HepG2 (cell line): Measurements from ENCODE around the gene CAMTA2. TPM values are rescaled to one million over a fixed set of nuclear protein-coding genes. Genes with fewer than 3 reads are reported as not detected.
A peak's percentile ranks its signal among the peaks of the same experiment; 100 is the strongest.

Source experiments
- CHCHD3 ChIP-seq: sonication (generic); formaldehyde crosslinking; IDR thresholded peaks from 2 replicates; pipeline ENCODE4 v1.8.0; 2022; ENCODE audit warnings: mild to moderate bottlenecking, missing genetic modification reagents, moderate library complexity
- GATA4 ChIP-seq: sonication (generic); IDR thresholded peaks from 2 replicates; pipeline ENCODE4 v1.6.1; 2016; ENCODE audit warnings: antibody characterized with exemption, low read depth, borderline replicate concordance
- HNRNPL ChIP-seq: fragments of 200-400 bp; formaldehyde crosslinking; IDR thresholded peaks from 2 replicates; pipeline ENCODE4 v1.6.1; 2017; ENCODE audit warnings: mild to moderate bottlenecking, low read depth, low read length
- MIER3 ChIP-seq: IDR thresholded peaks from 2 replicates; pipeline ENCODE4 v1.6.1; 2016; ENCODE audit warnings: missing compliant biosample characterization, borderline replicate concordance
- NAIF1 ChIP-seq: sonication (generic); formaldehyde crosslinking; IDR thresholded peaks from 2 replicates; pipeline ENCODE4 v1.5.0; 2020; ENCODE audit warnings: mild to moderate bottlenecking, missing genetic modification reagents, borderline replicate concordance
- POLR2A ChIP-seq, 2 experiments: IDR thresholded peaks; 2 replicates each; pipeline ENCODE4 v1.6.1; 2011; ENCODE audit warnings: low read depth in 2 of 2, low read length in 2 of 2, mild to moderate bottlenecking in 1 of 2, moderate library complexity in 1 of 2; ENCODE audit not compliant: insufficient read depth in 1 of 2
- RBM22 ChIP-seq: fragments of 200-400 bp; formaldehyde crosslinking; optimal IDR thresholded peaks from 2 replicates; pipeline ENCODE3; 2017; ENCODE audit warnings: mild to moderate bottlenecking, low read length, moderate library complexity
- SALL2 ChIP-seq: sonication (generic); formaldehyde crosslinking; IDR thresholded peaks from 2 replicates; pipeline ENCODE4 v1.8.1; 2023; ENCODE audit warnings: mild to moderate bottlenecking, missing genetic modification reagents, inconsistent platforms
- SSRP1 ChIP-seq: IDR thresholded peaks from 2 replicates; pipeline ENCODE4 v1.6.1; 2016; ENCODE audit warnings: control low read depth
- TEAD3 ChIP-seq: optimal IDR thresholded peaks from 2 replicates; pipeline ENCODE3; 2016; ENCODE audit warnings: borderline replicate concordance
- ZNF782 ChIP-seq: sonication (generic); formaldehyde crosslinking; IDR thresholded peaks from 2 replicates; pipeline ENCODE4 v1.4.0; 2020; ENCODE audit warnings: missing genetic modification reagents, mild to moderate bottlenecking, borderline replicate concordance
- polyA plus RNA-seq, 8 experiments: library from polyadenylated mRNA; depleted of rRNA in 3 of 8; stranded (reverse) in 7 of 8; unstranded in 1 of 8; fragments of >200 nt; fragmentation: Illumina TruSeq in 4 of 8; extraction: Trizol in 4 of 8; gene quantifications; 2 replicates each; pipeline versions ENCODE4 v1.2.1 to v1.2.3, GENCODE V29; 2011 to 2016; ENCODE audit warnings: low read depth in 4 of 8, missing spikeins in 1 of 8, mixed read lengths in 1 of 8; ENCODE audit not compliant: insufficient read depth in 1 of 8
- total RNA-seq, 5 experiments: library from RNA; depleted of rRNA; stranded (reverse); fragments of >200 nt; fragmentation: Illumina TruSeq; extraction: Trizol; gene quantifications; 2 replicates each; pipeline ENCODE4 v1.2.3, GENCODE V29; 2016; ENCODE audit warnings: low read depth in 1 of 5
- TF ChIP-seq, protein P1 (sequence below): fragments of 450-650 bp; IDR thresholded peaks from 2 replicates; pipeline ENCODE4 v1.6.1; 2017
- TF ChIP-seq, protein P2 (sequence below): sonication (generic); formaldehyde crosslinking; IDR thresholded peaks from 2 replicates; pipeline ENCODE4 v1.8.0; 2022; ENCODE audit warnings: missing genetic modification reagents, low read depth, mild to moderate bottlenecking, borderline replicate concordance
- TF ChIP-seq, protein P3 (sequence below): sonication (generic); formaldehyde crosslinking; IDR thresholded peaks from 2 replicates; pipeline ENCODE4 v1.4.0; 2020; ENCODE audit warnings: missing genetic modification reagents, borderline replicate concordance
- TF ChIP-seq, protein P4 (sequence below): IDR thresholded peaks from 2 replicates; pipeline ENCODE4 v1.6.1; 2018; ENCODE audit warnings: missing genetic modification reagents, mild to moderate bottlenecking, missing compliant biosample characterization
- TF ChIP-seq, protein P5 (sequence below): sonication (generic); formaldehyde crosslinking; IDR thresholded peaks from 2 replicates; pipeline ENCODE4 v1.4.0; 2020; ENCODE audit warnings: missing genetic modification reagents
- TF ChIP-seq, protein P6 (sequence below): sonication (generic); formaldehyde crosslinking; IDR thresholded peaks from 2 replicates; pipeline ENCODE4 v1.8.1; 2023; ENCODE audit warnings: missing genetic modification reagents, mild to moderate bottlenecking, borderline replicate concordance
- TF ChIP-seq, protein P7 (sequence below): sonication (generic); formaldehyde crosslinking; IDR thresholded peaks from 2 replicates; pipeline ENCODE4 v1.4.0; 2020; ENCODE audit warnings: missing genetic modification reagents

Gene CAMTA2
- total and polyA plus RNA-seq, 2 of the 13 experiments (the other 11 are each of a cell fraction or from before 2014, with no cell fraction given): 4.1 to 7.1 TPM

DNA sequence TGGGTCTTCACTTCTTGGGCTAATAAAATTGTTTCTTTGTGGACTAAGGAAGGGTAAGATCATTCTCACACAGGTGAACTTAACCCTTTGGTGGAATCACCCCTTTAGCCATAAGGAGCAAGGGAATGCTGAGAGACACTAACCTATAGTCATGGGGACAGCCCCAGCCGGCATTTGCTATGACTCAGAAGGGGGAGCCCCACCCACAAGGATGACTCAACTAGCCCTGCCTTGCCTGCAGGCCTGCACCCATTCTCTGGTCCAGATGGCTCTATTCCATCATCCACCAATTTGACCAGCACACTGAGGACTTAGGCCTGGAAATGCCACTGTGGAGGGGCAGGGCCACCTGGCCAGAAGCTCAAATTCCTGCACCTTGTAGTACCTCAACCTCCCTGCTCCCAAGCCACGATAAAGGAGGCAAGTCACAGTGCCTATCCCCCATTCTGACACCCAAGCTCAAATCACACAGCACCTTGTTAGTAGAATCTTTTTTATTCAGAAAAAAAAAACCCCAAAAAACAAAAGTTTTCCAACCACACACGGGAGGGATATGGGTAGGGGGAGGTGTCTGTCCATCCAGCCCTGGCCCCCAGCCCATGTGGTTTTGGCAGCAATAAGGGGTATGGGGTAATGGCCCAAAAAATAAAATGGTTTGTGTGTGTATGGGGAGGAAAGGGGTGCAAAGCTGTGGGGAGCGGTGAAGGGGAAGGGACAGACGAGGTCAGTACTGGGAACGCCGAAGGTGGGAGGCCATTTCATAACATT, 42.1 kb downstream of the CAMTA2 start (continued):
- TF ChIP-seq, protein P1, sequence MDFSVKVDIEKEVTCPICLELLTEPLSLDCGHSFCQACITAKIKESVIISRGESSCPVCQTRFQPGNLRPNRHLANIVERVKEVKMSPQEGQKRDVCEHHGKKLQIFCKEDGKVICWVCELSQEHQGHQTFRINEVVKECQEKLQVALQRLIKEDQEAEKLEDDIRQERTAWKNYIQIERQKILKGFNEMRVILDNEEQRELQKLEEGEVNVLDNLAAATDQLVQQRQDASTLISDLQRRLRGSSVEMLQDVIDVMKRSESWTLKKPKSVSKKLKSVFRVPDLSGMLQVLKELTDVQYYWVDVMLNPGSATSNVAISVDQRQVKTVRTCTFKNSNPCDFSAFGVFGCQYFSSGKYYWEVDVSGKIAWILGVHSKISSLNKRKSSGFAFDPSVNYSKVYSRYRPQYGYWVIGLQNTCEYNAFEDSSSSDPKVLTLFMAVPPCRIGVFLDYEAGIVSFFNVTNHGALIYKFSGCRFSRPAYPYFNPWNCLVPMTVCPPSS: no peak
- TF ChIP-seq, protein P2, sequence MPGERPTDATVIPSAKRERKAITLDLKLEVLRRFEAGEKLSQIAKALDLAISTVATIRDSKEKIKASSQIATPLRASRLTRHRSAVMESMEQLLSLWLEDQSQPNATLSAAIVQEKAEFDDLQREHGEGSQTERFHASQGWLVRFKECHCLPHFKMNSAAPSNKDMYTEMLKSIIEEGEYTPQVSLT (CRISPR knock-in tag): no peak
- TF ChIP-seq RBM22 (peak; percentile 97), ZNF782 (no peak), TEAD3 (peak; percentile 49), MIER3 (CRISPR knock-in tag) (no peak), NAIF1 (CRISPR knock-in tag) (no peak), SSRP1 (CRISPR knock-in tag) (peak; percentile 86; the same call in 1 of the 2 replicates), CHCHD3 (CRISPR knock-in tag) (0 out of 2 replicates have a peak, but pooled peaks have one; percentile 4), GATA4 (peak; percentile 41; the same call in 1 of the 2 replicates), SALL2 (0 out of 2 replicates have a peak, but pooled peaks have one; percentile 40), HNRNPL (0 out of 2 replicates have a peak, but pooled peaks have one; percentile 17), POLR2A (IDR thresholded peaks at IDR 0.05; ENCODE audit: insufficient read depth in 1 of 2, low read depth in 2 of 2, low read length in 2 of 2) (peak in 1 of 2 experiments; percentile 73; a peak in 2 of 4 replicates)
- TF ChIP-seq, protein P3, sequence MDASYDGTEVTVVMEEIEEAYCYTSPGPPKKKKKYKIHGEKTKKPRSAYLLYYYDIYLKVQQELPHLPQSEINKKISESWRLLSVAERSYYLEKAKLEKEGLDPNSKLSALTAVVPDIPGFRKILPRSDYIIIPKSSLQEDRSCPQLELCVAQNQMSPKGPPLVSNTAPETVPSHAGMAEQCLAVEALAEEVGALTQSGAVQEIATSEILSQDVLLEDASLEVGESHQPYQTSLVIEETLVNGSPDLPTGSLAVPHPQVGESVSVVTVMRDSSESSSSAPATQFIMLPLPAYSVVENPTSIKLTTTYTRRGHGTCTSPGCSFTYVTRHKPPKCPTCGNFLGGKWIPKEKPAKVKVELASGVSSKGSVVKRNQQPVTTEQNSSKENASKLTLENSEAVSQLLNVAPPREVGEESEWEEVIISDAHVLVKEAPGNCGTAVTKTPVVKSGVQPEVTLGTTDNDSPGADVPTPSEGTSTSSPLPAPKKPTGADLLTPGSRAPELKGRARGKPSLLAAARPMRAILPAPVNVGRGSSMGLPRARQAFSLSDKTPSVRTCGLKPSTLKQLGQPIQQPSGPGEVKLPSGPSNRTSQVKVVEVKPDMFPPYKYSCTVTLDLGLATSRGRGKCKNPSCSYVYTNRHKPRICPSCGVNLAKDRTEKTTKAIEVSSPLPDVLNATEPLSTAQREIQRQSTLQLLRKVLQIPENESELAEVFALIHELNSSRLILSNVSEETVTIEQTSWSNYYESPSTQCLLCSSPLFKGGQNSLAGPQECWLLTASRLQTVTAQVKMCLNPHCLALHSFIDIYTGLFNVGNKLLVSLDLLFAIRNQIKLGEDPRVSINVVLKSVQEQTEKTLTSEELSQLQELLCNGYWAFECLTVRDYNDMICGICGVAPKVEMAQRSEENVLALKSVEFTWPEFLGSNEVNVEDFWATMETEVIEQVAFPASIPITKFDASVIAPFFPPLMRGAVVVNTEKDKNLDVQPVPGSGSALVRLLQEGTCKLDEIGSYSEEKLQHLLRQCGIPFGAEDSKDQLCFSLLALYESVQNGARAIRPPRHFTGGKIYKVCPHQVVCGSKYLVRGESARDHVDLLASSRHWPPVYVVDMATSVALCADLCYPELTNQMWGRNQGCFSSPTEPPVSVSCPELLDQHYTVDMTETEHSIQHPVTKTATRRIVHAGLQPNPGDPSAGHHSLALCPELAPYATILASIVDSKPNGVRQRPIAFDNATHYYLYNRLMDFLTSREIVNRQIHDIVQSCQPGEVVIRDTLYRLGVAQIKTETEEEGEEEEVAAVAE (CRISPR knock-in tag): 0 out of 2 replicates have a peak, but pooled peaks have one; percentile 18
- TF ChIP-seq, protein P4, sequence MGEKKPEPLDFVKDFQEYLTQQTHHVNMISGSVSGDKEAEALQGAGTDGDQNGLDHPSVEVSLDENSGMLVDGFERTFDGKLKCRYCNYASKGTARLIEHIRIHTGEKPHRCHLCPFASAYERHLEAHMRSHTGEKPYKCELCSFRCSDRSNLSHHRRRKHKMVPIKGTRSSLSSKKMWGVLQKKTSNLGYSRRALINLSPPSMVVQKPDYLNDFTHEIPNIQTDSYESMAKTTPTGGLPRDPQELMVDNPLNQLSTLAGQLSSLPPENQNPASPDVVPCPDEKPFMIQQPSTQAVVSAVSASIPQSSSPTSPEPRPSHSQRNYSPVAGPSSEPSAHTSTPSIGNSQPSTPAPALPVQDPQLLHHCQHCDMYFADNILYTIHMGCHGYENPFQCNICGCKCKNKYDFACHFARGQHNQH (CRISPR knock-in tag): 0 out of 2 replicates have a peak, but pooled peaks have one; percentile 22
- TF ChIP-seq, protein P5, sequence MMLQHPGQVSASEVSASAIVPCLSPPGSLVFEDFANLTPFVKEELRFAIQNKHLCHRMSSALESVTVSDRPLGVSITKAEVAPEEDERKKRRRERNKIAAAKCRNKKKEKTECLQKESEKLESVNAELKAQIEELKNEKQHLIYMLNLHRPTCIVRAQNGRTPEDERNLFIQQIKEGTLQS (CRISPR knock-in tag): peak; percentile 81
- TF ChIP-seq, protein P6, sequence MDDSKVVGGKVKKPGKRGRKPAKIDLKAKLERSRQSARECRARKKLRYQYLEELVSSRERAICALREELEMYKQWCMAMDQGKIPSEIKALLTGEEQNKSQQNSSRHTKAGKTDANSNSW (CRISPR knock-in tag): no peak
- TF ChIP-seq, protein P7, sequence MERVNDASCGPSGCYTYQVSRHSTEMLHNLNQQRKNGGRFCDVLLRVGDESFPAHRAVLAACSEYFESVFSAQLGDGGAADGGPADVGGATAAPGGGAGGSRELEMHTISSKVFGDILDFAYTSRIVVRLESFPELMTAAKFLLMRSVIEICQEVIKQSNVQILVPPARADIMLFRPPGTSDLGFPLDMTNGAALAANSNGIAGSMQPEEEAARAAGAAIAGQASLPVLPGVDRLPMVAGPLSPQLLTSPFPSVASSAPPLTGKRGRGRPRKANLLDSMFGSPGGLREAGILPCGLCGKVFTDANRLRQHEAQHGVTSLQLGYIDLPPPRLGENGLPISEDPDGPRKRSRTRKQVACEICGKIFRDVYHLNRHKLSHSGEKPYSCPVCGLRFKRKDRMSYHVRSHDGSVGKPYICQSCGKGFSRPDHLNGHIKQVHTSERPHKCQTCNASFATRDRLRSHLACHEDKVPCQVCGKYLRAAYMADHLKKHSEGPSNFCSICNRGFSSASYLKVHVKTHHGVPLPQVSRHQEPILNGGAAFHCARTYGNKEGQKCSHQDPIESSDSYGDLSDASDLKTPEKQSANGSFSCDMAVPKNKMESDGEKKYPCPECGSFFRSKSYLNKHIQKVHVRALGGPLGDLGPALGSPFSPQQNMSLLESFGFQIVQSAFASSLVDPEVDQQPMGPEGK (CRISPR knock-in tag): peak; percentile 40
